HL-60 (cell line): Measurements from ENCODE around the gene NCBP3.

ENCODE experiments used
- TF ChIP-seq, protein P1 (sequence below): IDR thresholded peaks from one replicate; pipeline ENCODE4 v1.5.1; 2011; ENCODE audit warnings: low read length, control low read depth, inconsistent platforms; ENCODE audit not compliant: insufficient read depth
- TF ChIP-seq, protein P2 (sequence below): IDR thresholded peaks from 2 replicates; pipeline ENCODE4 v1.6.1; 2012; ENCODE audit warnings: low read depth; ENCODE audit not compliant: insufficient replicate concordance

DNA sequence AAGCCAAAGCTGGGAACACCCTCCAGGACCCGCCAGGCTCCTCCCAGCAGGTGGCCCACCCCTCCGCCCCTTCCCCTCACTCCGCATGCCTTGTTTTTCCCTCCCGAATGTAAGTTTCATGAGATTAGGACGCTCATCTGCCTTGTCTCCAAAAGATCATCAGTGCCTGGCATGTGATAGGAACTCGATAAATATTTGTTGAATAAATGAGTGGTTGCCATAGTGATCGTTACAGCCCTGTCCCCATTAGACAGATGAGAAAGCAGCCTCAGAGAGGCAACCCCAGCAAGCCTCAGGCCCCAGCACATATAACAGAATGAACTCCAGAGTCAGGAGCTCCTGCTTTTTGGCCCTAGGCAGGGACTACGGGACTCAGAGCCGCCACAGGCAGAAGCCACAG lies 41.8 kb upstream of the NCBP3 start:
- TF ChIP-seq, protein P1, sequence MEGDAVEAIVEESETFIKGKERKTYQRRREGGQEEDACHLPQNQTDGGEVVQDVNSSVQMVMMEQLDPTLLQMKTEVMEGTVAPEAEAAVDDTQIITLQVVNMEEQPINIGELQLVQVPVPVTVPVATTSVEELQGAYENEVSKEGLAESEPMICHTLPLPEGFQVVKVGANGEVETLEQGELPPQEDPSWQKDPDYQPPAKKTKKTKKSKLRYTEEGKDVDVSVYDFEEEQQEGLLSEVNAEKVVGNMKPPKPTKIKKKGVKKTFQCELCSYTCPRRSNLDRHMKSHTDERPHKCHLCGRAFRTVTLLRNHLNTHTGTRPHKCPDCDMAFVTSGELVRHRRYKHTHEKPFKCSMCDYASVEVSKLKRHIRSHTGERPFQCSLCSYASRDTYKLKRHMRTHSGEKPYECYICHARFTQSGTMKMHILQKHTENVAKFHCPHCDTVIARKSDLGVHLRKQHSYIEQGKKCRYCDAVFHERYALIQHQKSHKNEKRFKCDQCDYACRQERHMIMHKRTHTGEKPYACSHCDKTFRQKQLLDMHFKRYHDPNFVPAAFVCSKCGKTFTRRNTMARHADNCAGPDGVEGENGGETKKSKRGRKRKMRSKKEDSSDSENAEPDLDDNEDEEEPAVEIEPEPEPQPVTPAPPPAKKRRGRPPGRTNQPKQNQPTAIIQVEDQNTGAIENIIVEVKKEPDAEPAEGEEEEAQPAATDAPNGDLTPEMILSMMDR: no peak
- TF ChIP-seq, protein P2, sequence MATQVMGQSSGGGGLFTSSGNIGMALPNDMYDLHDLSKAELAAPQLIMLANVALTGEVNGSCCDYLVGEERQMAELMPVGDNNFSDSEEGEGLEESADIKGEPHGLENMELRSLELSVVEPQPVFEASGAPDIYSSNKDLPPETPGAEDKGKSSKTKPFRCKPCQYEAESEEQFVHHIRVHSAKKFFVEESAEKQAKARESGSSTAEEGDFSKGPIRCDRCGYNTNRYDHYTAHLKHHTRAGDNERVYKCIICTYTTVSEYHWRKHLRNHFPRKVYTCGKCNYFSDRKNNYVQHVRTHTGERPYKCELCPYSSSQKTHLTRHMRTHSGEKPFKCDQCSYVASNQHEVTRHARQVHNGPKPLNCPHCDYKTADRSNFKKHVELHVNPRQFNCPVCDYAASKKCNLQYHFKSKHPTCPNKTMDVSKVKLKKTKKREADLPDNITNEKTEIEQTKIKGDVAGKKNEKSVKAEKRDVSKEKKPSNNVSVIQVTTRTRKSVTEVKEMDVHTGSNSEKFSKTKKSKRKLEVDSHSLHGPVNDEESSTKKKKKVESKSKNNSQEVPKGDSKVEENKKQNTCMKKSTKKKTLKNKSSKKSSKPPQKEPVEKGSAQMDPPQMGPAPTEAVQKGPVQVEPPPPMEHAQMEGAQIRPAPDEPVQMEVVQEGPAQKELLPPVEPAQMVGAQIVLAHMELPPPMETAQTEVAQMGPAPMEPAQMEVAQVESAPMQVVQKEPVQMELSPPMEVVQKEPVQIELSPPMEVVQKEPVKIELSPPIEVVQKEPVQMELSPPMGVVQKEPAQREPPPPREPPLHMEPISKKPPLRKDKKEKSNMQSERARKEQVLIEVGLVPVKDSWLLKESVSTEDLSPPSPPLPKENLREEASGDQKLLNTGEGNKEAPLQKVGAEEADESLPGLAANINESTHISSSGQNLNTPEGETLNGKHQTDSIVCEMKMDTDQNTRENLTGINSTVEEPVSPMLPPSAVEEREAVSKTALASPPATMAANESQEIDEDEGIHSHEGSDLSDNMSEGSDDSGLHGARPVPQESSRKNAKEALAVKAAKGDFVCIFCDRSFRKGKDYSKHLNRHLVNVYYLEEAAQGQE: no peak
